Ishikawa (cell line): ENCODE data around the gene SPINK9.

Experiments used
- CEBPB ChIP-seq: IDR thresholded peaks from 2 replicates; pipeline ENCODE4 v1.6.1; 2012
- CREB1 ChIP-seq: IDR thresholded peaks from 2 replicates; pipeline ENCODE4 v1.6.1; 2012; ENCODE audit warnings: low read depth
- EGR1 ChIP-seq: IDR thresholded peaks from 2 replicates; pipeline ENCODE4 v1.6.1; 2012
- EP300 ChIP-seq: IDR thresholded peaks from 2 replicates; pipeline ENCODE4 v1.6.1; 2012; ENCODE audit warnings: borderline replicate concordance
- FOXM1 ChIP-seq: IDR thresholded peaks from 2 replicates; pipeline ENCODE4 v1.6.1; 2012; ENCODE audit warnings: low read depth, borderline replicate concordance
- NFIC ChIP-seq: IDR thresholded peaks from 2 replicates; pipeline ENCODE4 v1.6.1; 2012
- RAD21 ChIP-seq: IDR thresholded peaks from 2 replicates; pipeline ENCODE4 v1.6.1; 2012; ENCODE audit warnings: low read depth
- TAF1 ChIP-seq: IDR thresholded peaks from 2 replicates; pipeline ENCODE4 v1.6.1; 2012; ENCODE audit warnings: low read depth, mild to moderate bottlenecking
- TCF12 ChIP-seq: IDR thresholded peaks from 2 replicates; pipeline ENCODE4 v1.6.1; 2012; ENCODE audit warnings: low read depth
- YY1 ChIP-seq: IDR thresholded peaks from 2 replicates; pipeline ENCODE4 v1.6.1; 2012; ENCODE audit warnings: low read depth
- ZBTB7A ChIP-seq: IDR thresholded peaks from 2 replicates; pipeline ENCODE4 v1.6.1; 2012; ENCODE audit warnings: low read depth
- TF ChIP-seq, protein P1 (sequence below): IDR thresholded peaks from 2 replicates; pipeline ENCODE4 v1.6.1; 2012
- TF ChIP-seq, protein P2 (sequence below): IDR thresholded peaks from 2 replicates; pipeline ENCODE4 v1.6.1; 2012
- TF ChIP-seq, protein P3 (sequence below): IDR thresholded peaks from 2 replicates; pipeline ENCODE4 v1.6.1; 2012; ENCODE audit warnings: low read depth, mild to moderate bottlenecking

DNA sequence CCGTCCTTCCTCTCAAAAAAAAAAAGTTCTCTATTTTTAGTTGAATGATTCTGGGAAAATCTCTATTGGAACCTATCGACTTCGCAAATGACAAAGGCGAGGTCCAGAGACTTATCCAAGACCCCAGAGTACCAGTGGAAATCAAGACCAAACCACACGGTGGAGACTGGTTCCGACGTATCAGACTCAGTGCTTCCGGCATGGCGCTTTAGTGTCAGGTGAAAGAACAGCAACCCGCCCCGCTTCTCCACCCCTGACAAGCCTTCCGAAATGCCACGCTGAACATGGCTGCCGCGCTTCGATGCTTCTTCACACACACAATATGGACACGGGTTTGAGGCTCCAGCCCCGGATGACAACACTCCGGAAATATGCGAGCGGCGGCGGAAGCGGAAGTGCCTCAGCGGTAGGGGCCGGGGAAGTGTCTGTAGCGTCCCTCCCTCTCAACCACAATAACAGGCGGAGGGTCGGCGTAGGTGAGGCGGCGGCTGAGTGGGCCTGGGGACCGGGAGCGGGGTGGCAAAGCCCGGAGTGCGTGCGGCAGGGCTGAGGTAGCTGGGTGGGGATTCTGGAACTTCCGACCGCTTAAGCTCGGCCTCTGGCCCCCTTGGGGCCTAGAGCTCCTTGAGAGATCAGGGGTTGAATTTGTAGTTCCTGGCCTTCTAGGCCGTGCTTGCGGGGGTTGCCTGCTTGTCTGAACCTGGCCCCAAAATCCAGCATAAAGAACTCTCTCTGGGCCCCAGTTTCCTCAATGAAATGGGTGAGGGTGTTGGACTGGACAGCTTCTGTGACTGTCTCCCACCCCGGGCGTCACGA is 48.4 kb downstream of the SPINK9 start, which contains the start of gene FBXO38:
- TF ChIP-seq, protein P1, sequence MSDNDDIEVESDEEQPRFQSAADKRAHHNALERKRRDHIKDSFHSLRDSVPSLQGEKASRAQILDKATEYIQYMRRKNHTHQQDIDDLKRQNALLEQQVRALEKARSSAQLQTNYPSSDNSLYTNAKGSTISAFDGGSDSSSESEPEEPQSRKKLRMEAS = peak; percentile 87
- TF ChIP-seq EP300 = peak; percentile 29; the same call in 1 of the 2 replicates
- peak; percentile 96 for TF ChIP-seq EGR1
- no peak for TF ChIP-seq RAD21
- TF ChIP-seq CEBPB = peak; percentile 29; the same call in 1 of the 2 replicates
- no peak for TF ChIP-seq NFIC
- TF ChIP-seq CREB1 = peak; percentile 68
- TF ChIP-seq TCF12 = peak; percentile 68; the same call in 1 of the 2 replicates
- TF ChIP-seq FOXM1 = no peak
- TF ChIP-seq YY1 = peak; percentile 100
- TF ChIP-seq, protein P2, sequence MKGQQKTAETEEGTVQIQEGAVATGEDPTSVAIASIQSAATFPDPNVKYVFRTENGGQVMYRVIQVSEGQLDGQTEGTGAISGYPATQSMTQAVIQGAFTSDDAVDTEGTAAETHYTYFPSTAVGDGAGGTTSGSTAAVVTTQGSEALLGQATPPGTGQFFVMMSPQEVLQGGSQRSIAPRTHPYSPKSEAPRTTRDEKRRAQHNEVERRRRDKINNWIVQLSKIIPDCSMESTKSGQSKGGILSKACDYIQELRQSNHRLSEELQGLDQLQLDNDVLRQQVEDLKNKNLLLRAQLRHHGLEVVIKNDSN = peak; percentile 67
- TF ChIP-seq TAF1 = peak; percentile 55; the same call in 1 of the 2 replicates
- TF ChIP-seq, protein P3, sequence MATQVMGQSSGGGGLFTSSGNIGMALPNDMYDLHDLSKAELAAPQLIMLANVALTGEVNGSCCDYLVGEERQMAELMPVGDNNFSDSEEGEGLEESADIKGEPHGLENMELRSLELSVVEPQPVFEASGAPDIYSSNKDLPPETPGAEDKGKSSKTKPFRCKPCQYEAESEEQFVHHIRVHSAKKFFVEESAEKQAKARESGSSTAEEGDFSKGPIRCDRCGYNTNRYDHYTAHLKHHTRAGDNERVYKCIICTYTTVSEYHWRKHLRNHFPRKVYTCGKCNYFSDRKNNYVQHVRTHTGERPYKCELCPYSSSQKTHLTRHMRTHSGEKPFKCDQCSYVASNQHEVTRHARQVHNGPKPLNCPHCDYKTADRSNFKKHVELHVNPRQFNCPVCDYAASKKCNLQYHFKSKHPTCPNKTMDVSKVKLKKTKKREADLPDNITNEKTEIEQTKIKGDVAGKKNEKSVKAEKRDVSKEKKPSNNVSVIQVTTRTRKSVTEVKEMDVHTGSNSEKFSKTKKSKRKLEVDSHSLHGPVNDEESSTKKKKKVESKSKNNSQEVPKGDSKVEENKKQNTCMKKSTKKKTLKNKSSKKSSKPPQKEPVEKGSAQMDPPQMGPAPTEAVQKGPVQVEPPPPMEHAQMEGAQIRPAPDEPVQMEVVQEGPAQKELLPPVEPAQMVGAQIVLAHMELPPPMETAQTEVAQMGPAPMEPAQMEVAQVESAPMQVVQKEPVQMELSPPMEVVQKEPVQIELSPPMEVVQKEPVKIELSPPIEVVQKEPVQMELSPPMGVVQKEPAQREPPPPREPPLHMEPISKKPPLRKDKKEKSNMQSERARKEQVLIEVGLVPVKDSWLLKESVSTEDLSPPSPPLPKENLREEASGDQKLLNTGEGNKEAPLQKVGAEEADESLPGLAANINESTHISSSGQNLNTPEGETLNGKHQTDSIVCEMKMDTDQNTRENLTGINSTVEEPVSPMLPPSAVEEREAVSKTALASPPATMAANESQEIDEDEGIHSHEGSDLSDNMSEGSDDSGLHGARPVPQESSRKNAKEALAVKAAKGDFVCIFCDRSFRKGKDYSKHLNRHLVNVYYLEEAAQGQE = no peak
- 0 out of 2 replicates have a peak, but pooled peaks have one; percentile 37 for TF ChIP-seq ZBTB7A
